HCT116 (cell line): ENCODE data around the gene GLRX. TPM values are rescaled to one million over a fixed set of nuclear protein-coding genes. Genes with fewer than 3 reads are reported as not detected.
A peak's percentile ranks its signal among the peaks of the same experiment; 100 is the strongest.

Experiments
- ATAC-seq: fragments of 200-7000 bp; cut with Tn5 transposase; 2 replicates; pipeline ENCODE4 v1.9.1; 2020; ENCODE audit warnings: mild to moderate bottlenecking, moderate library complexity
- BruUV-seq: library from RNA; stranded (reverse); fragments of 400-500 nt; replicated peaks from 2 replicates; lab custom pipeline; 2021; lab: Mats Ljungman, UMichigan
- CTCF ChIA-PET: fragments of 300-600 bp; sonication (Branson Sonifier 250); formaldehyde crosslinking; loops from one replicate; lab custom pipeline; 2021; ENCODE audit warnings: antibody characterized with exemption; lab: Charles Lee
- POLR2A ChIA-PET: fragments of 300-600, 350-600 bp; sonication (Branson Sonifier 250); formaldehyde crosslinking; loops from one replicate; lab custom pipeline; 2021; ENCODE audit warnings: antibody characterized with exemption; lab: Charles Lee
- RAD21 ChIA-PET, 2 experiments: fragments of 300-600 bp; sonication (Branson Sonifier 250); formaldehyde crosslinking; loops; one replicate each; lab custom pipeline; 2023; ENCODE audit warnings: low total read pairs in 2 of 2; ENCODE audit not compliant: uncharacterized antibody in 2 of 2, unreplicated experiment in 2 of 2, low non-redundant PET in 1 of 2; lab: Charles Lee
- DNase-seq: peaks from one replicate; pipeline ENCODE4 v3.0.0-alpha.2; 2010; ENCODE audit warnings: low read depth, low spot score
- H2AFZ ChIP-seq: fragments of 200-600 bp; shearing (Covaris generic), sonication (generic); 2 replicates; pipeline ENCODE4 v1.6.1; 2017; ENCODE audit warnings: low read depth, mixed run types, mixed read lengths, antibody characterized with exemption, low read length; ENCODE audit not compliant: poor library complexity, severe bottlenecking
- H3K27ac ChIP-seq: 2 replicates; pipeline ENCODE4 v1.5.1; 2012; ENCODE audit warnings: low read depth, low read length
- H3K27me3 ChIP-seq: fragments of 200-600 bp; sonication (generic); 2 replicates; pipeline ENCODE4 v1.6.1; 2016; ENCODE audit warnings: mixed run types, low read length, mixed read lengths; ENCODE audit not compliant: insufficient read depth
- H3K36me3 ChIP-seq, 2 experiments: fragments of 200-500 bp in 1 of 2; fragments of 200-600 bp in 1 of 2; sonication (Bioruptor generic) in 1 of 2; sonication (generic) in 1 of 2; 2 replicates each; pipeline versions ENCODE4 v1.5.1 to v1.6.1; 2014 to 2016; ENCODE audit warnings: low read length in 2 of 2, inconsistent platforms in 1 of 2, mixed read lengths in 1 of 2, mixed run types in 1 of 2; ENCODE audit not compliant: insufficient read depth in 2 of 2, control insufficient read depth in 1 of 2
- H3K4me1 ChIP-seq, 2 experiments: fragments of 200-600 bp in 1 of 2; sonication (generic) in 1 of 2; 2 replicates each; pipeline versions ENCODE4 v1.5.1 to v1.6.1; 2012 to 2017; ENCODE audit warnings: low read length in 2 of 2, inconsistent platforms in 1 of 2, mild to moderate bottlenecking in 1 of 2, mixed read lengths in 1 of 2, mixed run types in 1 of 2, moderate library complexity in 1 of 2; ENCODE audit not compliant: insufficient read depth in 2 of 2, control insufficient read depth in 1 of 2
- H3K4me2 ChIP-seq: fragments of 200-600 bp; sonication (generic); 2 replicates; pipeline ENCODE4 v1.6.1; 2017; ENCODE audit warnings: mixed run types, low read length, mixed read lengths
- H3K4me3 ChIP-seq, 2 experiments: fragments of 200-600 bp in 1 of 2; sonication (generic) in 1 of 2; replicated peaks in 1 of 2; 2 replicates each; pipeline ENCODE4 v1.5.1; 2011 to 2016; ENCODE audit warnings: low read length in 2 of 2, control low read depth in 1 of 2, low read depth in 1 of 2, mild to moderate bottlenecking in 1 of 2, mixed read lengths in 1 of 2, mixed run types in 1 of 2
- H3K79me2 ChIP-seq: fragments of 200-600 bp; sonication (generic); 2 replicates; pipeline ENCODE4 v1.6.1; 2017; ENCODE audit warnings: mild to moderate bottlenecking, mixed run types, low read length, moderate library complexity, mixed read lengths; ENCODE audit not compliant: insufficient read depth
- H3K9ac ChIP-seq: fragments of 200-600 bp; sonication (generic); 2 replicates; pipeline ENCODE4 v1.6.1; 2016; ENCODE audit warnings: low read length, mixed read lengths
- H3K9me2 ChIP-seq: fragments of 200-600 bp; sonication (generic), shearing (Covaris generic); 2 replicates; pipeline ENCODE4 v1.6.1; 2017; ENCODE audit warnings: mixed run types, mild to moderate bottlenecking, moderate library complexity; ENCODE audit not compliant: insufficient read depth
- H3K9me3 ChIP-seq, 2 experiments: fragments of 200-500 bp in 1 of 2; fragments of 200-600 bp in 1 of 2; sonication (Bioruptor generic) in 1 of 2; sonication (generic) in 1 of 2; 2 replicates each; pipeline ENCODE4 v1.6.1; 2014 to 2017; ENCODE audit warnings: low read length in 2 of 2, mixed read lengths in 2 of 2, inconsistent platforms in 1 of 2, low read depth in 1 of 2, mild to moderate bottlenecking in 1 of 2, mixed run types in 1 of 2, moderate library complexity in 1 of 2; ENCODE audit not compliant: control insufficient read depth in 1 of 2, insufficient read depth in 1 of 2
- H4K20me1 ChIP-seq: fragments of 200-600 bp; sonication (generic), shearing (Covaris generic); 2 replicates; pipeline ENCODE4 v1.6.1; 2017; ENCODE audit warnings: mixed run types, mild to moderate bottlenecking, moderate library complexity; ENCODE audit not compliant: insufficient read depth
- CEBPB ChIP-seq: IDR thresholded peaks from 2 replicates; pipeline ENCODE4 v1.6.1; 2012; ENCODE audit warnings: low read depth
- EGR1 ChIP-seq: IDR thresholded peaks from 2 replicates; pipeline ENCODE4 v1.6.1; 2012; ENCODE audit warnings: low read depth
- EZH2 ChIP-seq: fragments of 200-600 bp; sonication (generic); IDR thresholded peaks from 2 replicates; pipeline ENCODE4 v1.6.1; 2017; ENCODE audit warnings: antibody characterized with exemption, mixed run types
- POLR2A ChIP-seq: IDR thresholded peaks from 2 replicates; pipeline ENCODE4 v1.7.0; 2011; ENCODE audit warnings: borderline replicate concordance; ENCODE audit not compliant: insufficient read depth, insufficient read length; ENCODE audit errors: extremely low read depth
- POLR2AphosphoS5 ChIP-seq: IDR thresholded peaks from 2 replicates; pipeline ENCODE4 v1.6.1; 2011; ENCODE audit warnings: mild to moderate bottlenecking, low read depth, low read length, moderate library complexity
- SIN3A ChIP-seq: IDR thresholded peaks from 2 replicates; pipeline ENCODE4 v1.6.1; 2012; ENCODE audit warnings: low read depth
- SRF ChIP-seq: IDR thresholded peaks from 2 replicates; pipeline ENCODE4 v1.6.1; 2012; ENCODE audit warnings: low read depth
- TCF7L2 ChIP-seq: IDR thresholded peaks from 2 replicates; pipeline ENCODE4 v1.7.0; 2011; ENCODE audit warnings: borderline replicate concordance, inconsistent platforms; ENCODE audit not compliant: insufficient read depth, insufficient read length; ENCODE audit errors: extremely low read depth
- YY1 ChIP-seq: IDR thresholded peaks from 2 replicates; pipeline ENCODE4 v1.6.1; 2011; ENCODE audit warnings: low read length, low read depth, moderate library complexity, mild to moderate bottlenecking; ENCODE audit not compliant: insufficient replicate concordance; ENCODE audit errors: extremely low read depth
- ZNF274 ChIP-seq: fragments of 200-500 bp; sonication (Bioruptor generic); IDR thresholded peaks from 2 replicates; pipeline ENCODE4 v1.6.1; 2014; ENCODE audit warnings: mild to moderate bottlenecking, low read depth, low read length, inconsistent platforms
- intact Hi-C: fragments of 100-400 bp; cut with micrococcal nuclease; formaldehyde crosslinking; loops from 2 replicates; pipeline ENCODE4 v1.10.0; 2022
- total RNA-seq: library from RNA; stranded (reverse); gene quantifications from one replicate; pipeline ENCODE4 v1.2.1, GENCODE V29; 2021; ENCODE audit not compliant: unreplicated experiment
- TF ChIP-seq, protein P1 (sequence below): IDR thresholded peaks from 2 replicates; pipeline ENCODE4 v1.6.1; 2011; ENCODE audit warnings: mild to moderate bottlenecking, low read length, moderate library complexity; ENCODE audit not compliant: insufficient replicate concordance; ENCODE audit errors: extremely low read depth

Gene GLRX
- total RNA-seq, 1 experiment from 2014 or later, result 29.3 TPM

DNA sequence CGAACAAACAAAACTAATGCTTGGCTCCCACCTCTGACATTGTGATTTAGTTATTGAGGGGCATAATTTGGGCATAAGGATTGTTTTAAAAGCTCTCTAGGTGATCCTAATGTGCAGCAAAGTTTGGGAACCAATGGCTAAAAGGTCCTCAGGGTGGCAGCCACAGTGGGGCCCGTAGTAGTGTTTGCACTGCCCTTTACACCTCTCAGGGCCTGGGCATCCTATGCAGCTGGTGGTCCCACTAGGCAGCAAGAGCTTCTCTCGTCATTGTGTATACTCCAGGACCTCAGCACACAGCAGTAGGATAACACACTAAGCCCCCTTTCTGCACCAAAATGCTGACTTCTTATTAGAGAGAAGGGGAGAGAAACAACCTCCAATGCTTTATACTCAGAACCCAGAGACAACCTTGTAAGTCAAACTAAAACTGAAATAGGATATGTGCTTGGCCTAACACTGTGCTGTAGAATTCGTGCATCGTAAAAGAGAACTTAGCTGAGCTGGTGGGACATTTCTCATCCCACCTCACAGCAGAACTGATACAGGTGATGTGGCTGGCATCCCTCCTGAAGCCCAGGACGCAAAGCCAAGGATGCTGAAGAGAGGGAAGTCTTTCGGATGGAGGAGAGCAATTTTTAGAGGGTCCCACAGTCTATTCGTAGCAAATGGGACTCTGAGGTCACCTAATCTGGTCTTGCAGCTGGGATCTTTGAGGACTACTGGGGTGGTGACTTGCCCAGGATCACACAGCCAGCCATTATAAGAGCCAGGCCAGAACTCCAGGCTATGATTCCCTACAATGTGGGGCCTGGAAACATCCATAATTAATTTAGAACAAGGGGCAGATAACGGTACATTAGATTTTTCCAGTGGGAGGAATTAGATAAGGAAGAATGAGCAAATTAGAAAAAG is 1.2 kb downstream of the GLRX start:
- H3K4me2 ChIP-seq, result peak overlapping the region; percentile 89
- no peak overlapping the region for H3K27ac ChIP-seq
- peak overlapping the region; percentile 49 for H3K9ac ChIP-seq
- peaks cover 25 to 33% of the 10 kb centered on the region in 2 experiments for H3K4me1 ChIP-seq
- no peak overlapping the region for H2AFZ ChIP-seq
- BruUV-seq, result TSS peak; percentile 64
- DNase-seq, result no peak
- ChIA-PET CTCF (interaction anchor here (1.8 kb wide), 1 partner anchor 40 kb away, joined by 13 read pairs; no protein-coding TSS in a partner anchor), RAD21 (no interaction called here), POLR2A (interaction anchor here (1.3 to 1.7 kb wide), 2 partner anchors 28 to 40 kb away, joined by 3 to 7 read pairs; no protein-coding TSS in a partner anchor)
- H3K9me3 ChIP-seq, result no peaks in the 10 kb centered on the region
- no peaks in the 10 kb centered on the region for H3K79me2 ChIP-seq
- TF ChIP-seq, protein P1, sequence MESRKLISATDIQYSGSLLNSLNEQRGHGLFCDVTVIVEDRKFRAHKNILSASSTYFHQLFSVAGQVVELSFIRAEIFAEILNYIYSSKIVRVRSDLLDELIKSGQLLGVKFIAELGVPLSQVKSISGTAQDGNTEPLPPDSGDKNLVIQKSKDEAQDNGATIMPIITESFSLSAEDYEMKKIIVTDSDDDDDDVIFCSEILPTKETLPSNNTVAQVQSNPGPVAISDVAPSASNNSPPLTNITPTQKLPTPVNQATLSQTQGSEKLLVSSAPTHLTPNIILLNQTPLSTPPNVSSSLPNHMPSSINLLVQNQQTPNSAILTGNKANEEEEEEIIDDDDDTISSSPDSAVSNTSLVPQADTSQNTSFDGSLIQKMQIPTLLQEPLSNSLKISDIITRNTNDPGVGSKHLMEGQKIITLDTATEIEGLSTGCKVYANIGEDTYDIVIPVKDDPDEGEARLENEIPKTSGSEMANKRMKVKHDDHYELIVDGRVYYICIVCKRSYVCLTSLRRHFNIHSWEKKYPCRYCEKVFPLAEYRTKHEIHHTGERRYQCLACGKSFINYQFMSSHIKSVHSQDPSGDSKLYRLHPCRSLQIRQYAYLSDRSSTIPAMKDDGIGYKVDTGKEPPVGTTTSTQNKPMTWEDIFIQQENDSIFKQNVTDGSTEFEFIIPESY, result no peak
- no peak for TF ChIP-seq TCF7L2
- no peak for TF ChIP-seq CEBPB
- no peak for TF ChIP-seq YY1
- TF ChIP-seq ZNF274, result no peak
- no peak for TF ChIP-seq EZH2
- TF ChIP-seq POLR2AphosphoS5, result no peak
- TF ChIP-seq EGR1, result no peak
- no peak for TF ChIP-seq POLR2A
- TF ChIP-seq SRF, result no peak
- TF ChIP-seq SIN3A, result no peak
- no peaks in the 10 kb centered on the region for H4K20me1 ChIP-seq
- H3K27me3 ChIP-seq, result no peaks in the 10 kb centered on the region
- no peaks in the 10 kb centered on the region; a peak in 2 of 4 replicates for H3K36me3 ChIP-seq
- peak overlapping the region; percentile 69 to 75 for H3K4me3 ChIP-seq
- intact Hi-C loops, result loop anchor here (2.0 to 5.0 kb wide), 2 partner anchors 89 to 111 kb away; partner anchors contain the start of gene RHOBTB3
- ATAC-seq, result no peak
- no peaks in the 10 kb centered on the region for H3K9me2 ChIP-seq
